ENCODE results near the gene MARCHF10.

DNA sequence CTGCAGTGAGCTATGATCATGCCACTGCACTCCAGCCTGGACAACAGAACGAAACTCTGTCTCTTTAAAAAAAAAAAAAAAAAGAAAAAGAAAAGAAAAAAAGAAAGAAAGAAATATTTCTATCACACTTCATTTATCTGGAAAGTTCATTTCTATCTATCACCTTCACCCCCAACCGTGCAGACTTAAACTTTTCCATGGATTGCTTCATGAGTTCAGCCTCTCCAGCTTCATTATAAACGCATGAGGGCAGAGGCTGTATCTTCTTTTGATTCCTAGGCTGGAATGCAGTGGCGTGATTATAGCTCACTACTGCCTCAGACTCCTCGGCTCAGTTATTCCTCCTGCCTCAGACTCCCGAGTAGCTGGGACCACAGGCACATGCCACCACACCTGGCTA, 152.5 kb downstream of the MARCHF10 start:
- TF ChIP-seq CTCF (IDR thresholded peaks at IDR 0.05) (no peak), POLR2A (IDR thresholded peaks at IDR 0.05) (no peak), POLR2AphosphoS5 (IDR thresholded peaks at IDR 0.05; ENCODE audit: insufficient read depth in 1 of 2, low read depth in 1 of 2) (no peak)

All from vagina (tissue), 2 donors.